Bronchial epithelial cell (primary cell): ENCODE data around the gene AAMDC. TPM values are rescaled to one million over a fixed set of nuclear protein-coding genes. Genes with fewer than 3 reads are reported as not detected.
"Not testable (repeated sequence)": the region's sequence is repeated elsewhere in the genome, so short reads cannot be mapped to it uniquely, and the experiment has no call there.

Experiments
- DNase-seq: peaks from one replicate; pipeline ENCODE4 v3.0.0-alpha.2; 2010; ENCODE audit warnings: low read depth
- FAIRE-seq: peaks from 2 replicates; lab custom pipeline; 2011; peaks lifted over from hg19 to GRCh38; lab: Jason Lieb, UNC
- H3K27me3 ChIP-seq: 2 replicates; pipeline ENCODE4 v1.5.1; 2011; ENCODE audit warnings: low read length; ENCODE audit not compliant: control insufficient read depth, insufficient read depth
- H3K36me3 ChIP-seq: 2 replicates; pipeline ENCODE4 v1.5.1; 2011; ENCODE audit warnings: low read length; ENCODE audit not compliant: control insufficient read depth, insufficient read depth
- H3K4me3 ChIP-seq: 2 replicates; pipeline ENCODE4 v1.5.1; 2011; ENCODE audit warnings: mild to moderate bottlenecking, low read depth, low read length, control low read depth
- total RNA-seq: library from RNA; depleted of rRNA; stranded (reverse); fragments of >200 nt; gene quantifications from 2 replicates; pipeline ENCODE4 v1.2.1, GENCODE V29; 2014
- TF ChIP-seq, protein P1 (sequence below): IDR thresholded peaks from 2 replicates; pipeline ENCODE4 v1.5.1; 2011; ENCODE audit warnings: mild to moderate bottlenecking, moderate library complexity, low read length, control low read depth, inconsistent platforms; ENCODE audit not compliant: insufficient read depth, severe bottlenecking

The AAMDC gene
- total RNA-seq, 1 donor from 2014 or later: 2.1 TPM

DNA sequence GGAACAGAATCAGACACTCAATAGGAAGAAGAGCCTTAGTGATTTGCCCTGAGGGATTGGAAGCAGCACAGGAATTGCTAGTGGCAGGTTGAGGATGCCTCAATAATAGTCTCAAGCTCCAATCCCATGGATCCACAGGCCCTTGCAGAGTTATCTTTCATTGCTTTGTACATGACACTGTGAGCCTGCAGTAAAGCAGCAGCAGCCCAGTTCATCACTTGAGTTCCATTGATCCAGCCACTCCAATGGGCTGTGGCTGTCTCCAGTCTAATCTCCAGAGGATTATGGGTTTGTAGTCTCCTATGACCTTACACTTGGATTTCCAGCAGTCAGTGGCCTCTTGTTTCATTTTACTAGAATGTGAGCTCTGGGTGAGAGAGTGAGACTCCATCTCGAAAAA lies 45.4 kb downstream of the AAMDC start:
- TF ChIP-seq, protein P1, sequence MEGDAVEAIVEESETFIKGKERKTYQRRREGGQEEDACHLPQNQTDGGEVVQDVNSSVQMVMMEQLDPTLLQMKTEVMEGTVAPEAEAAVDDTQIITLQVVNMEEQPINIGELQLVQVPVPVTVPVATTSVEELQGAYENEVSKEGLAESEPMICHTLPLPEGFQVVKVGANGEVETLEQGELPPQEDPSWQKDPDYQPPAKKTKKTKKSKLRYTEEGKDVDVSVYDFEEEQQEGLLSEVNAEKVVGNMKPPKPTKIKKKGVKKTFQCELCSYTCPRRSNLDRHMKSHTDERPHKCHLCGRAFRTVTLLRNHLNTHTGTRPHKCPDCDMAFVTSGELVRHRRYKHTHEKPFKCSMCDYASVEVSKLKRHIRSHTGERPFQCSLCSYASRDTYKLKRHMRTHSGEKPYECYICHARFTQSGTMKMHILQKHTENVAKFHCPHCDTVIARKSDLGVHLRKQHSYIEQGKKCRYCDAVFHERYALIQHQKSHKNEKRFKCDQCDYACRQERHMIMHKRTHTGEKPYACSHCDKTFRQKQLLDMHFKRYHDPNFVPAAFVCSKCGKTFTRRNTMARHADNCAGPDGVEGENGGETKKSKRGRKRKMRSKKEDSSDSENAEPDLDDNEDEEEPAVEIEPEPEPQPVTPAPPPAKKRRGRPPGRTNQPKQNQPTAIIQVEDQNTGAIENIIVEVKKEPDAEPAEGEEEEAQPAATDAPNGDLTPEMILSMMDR: no peak
- FAIRE-seq: no peak
- H3K4me3 ChIP-seq: no peak overlapping the region
- H3K27me3 ChIP-seq: no peaks in the 10 kb centered on the region
- DNase-seq: no peak
- no peaks in the 10 kb centered on the region for H3K36me3 ChIP-seq

DNA sequence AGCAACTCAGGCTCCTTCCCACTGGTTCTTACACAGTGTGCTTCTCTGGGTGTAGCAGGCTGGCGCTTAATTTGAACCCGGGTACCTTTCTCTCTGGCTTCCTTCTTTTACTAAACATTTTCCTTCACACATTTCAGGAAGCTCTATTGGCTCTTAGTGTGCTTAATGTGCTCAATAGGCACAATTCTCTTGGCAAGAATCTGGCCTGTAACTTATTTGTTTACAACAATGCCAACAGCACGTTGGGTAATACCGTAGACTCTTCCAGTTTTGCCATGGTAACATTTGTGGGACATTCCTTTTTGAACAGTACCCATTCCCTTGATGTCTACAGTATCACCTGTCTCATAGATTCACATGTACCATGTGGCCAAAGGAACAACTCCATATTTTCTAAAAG lies 47.8 kb downstream of the AAMDC start:
- no peak for FAIRE-seq
- TF ChIP-seq, protein P1: no peak
- no peak overlapping the region for H3K4me3 ChIP-seq
- H3K36me3 ChIP-seq: no peaks in the 10 kb centered on the region
- H3K27me3 ChIP-seq: no peaks in the 10 kb centered on the region
- DNase-seq: no peak

DNA sequence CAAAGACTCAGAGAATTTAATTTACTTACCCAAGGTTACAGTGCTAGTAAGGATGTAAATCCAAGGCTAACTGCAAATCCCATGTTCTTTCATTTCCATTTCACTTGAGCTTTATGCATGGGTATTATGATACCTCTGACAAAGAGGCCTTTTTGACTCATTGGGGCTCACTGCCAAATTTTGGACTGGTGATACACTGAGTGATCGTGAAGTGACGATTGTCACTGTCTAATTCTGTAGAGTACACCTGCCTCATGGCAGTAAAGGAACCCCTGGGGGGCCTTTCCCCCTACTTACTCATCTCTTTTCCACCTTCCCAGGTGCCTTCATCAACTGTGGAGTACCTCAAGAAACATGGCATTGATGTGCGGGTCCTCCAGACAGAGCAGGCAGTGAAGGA lies 50.9 kb downstream of the AAMDC start:
- FAIRE-seq: no peak
- Histone ChIP-seq H3K27me3 (no peaks in the 10 kb centered on the region), H3K36me3 (no peaks in the 10 kb centered on the region)

DNA sequence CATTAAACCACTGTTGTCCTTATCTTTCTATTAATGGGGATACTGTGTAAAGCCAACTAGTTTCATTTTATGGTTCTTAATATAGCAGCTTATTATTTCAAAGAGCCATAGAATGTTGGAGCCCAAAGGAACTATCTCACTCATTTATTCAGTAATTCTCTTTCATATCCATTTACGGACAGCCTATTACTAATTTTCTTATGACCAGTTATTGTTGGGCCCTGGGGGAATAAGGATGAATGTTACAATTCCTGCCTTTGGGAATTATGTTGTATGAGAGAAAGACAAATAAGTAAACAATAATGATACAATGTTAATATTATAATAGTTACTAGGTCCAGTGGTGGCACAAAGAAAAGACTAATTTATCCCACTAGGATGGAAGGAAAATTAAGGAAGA lies 52.4 kb downstream of the AAMDC start:
- no peak overlapping the region for H3K4me3 ChIP-seq
- no peaks in the 10 kb centered on the region for H3K36me3 ChIP-seq
- no peak for DNase-seq
- H3K27me3 ChIP-seq: no peaks in the 10 kb centered on the region
- FAIRE-seq: no peak
- TF ChIP-seq, protein P1: no peak

More for the DNA sequence above, 50.9 kb downstream of the AAMDC start:
- TF ChIP-seq, protein P1: no peak
- no peak overlapping the region for H3K4me3 ChIP-seq
- no peak for DNase-seq

DNA sequence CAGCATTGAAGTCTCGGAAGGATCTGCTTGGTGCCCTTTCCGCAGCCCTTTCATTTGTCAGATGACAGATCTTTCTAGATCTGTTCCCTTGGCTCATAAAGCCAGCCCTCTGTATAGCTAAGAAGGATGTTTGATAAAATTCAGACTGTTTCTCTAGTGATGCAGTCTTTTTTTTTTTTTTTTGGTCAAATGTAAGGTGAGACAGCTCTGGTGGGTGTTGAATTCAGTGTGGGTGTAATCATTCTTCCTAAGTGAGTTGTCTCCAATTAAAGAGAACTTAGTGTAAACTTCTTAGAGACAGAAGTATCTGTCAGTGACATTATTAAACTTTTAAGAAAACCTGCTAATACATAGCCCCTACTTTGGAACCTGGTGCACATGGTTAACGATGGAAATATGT lies 53.3 kb downstream of the AAMDC start:
- H3K4me3 ChIP-seq: no peak overlapping the region
- DNase-seq (no peak), FAIRE-seq (no peak)
- TF ChIP-seq, protein P1: no peak
- H3K27me3 ChIP-seq: no peaks in the 10 kb centered on the region
- no peaks in the 10 kb centered on the region for H3K36me3 ChIP-seq

DNA sequence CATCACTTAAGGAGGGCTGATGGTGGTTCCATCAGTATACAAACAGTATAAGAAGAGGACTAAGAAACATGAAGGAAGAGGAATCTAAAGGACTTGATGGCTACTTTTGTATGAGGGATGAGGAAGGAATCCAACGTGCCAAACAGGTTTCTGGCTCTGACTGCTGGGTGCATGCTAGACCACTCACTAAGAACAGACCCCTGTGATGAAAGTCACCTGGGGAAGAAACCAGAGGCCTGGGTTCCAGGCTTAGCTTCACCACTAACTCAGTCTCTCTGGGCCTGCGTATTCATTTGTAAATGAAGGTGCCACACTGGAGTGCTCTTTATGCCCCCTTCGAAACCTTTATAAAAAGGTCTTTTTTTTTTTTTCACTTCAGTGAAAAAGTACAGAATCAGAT lies 55.1 kb downstream of the AAMDC start:
- H3K36me3 ChIP-seq: no peaks in the 10 kb centered on the region
- DNase-seq: no peak
- no peak overlapping the region for H3K4me3 ChIP-seq
- TF ChIP-seq, protein P1: no peak
- no peaks in the 10 kb centered on the region for H3K27me3 ChIP-seq
- no peak for FAIRE-seq

DNA sequence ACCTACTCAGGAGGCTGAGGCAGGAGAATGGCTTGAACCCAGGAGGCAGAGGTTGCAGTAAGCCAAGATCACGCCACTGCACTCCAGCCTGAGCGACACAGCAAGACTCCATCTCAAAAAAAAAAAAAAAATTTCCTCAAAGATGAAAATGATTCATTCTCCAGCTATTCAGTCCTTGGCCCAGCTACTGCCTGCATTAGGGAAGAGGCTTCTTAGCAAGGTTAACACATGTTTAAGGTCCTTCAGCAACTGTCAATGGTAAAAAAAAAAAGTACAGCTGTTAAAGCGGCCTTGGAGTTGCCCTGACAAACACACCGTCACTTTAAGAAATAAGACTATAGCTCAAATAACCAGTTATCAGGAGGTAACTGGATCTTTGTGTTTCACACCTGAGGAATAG lies 57.3 kb downstream of the AAMDC start:
- DNase-seq: peak; percentile 62
- not testable (repeated sequence) for H3K36me3 ChIP-seq, H3K4me3 ChIP-seq, H3K27me3 ChIP-seq, FAIRE-seq
